Brain microvascular endothelial cell (primary cell): Measurements from ENCODE around the gene RABEPK.
"Not testable (repeated sequence)": the region's sequence is repeated elsewhere in the genome, so short reads cannot be mapped to it uniquely, and the experiment has no call there.

Source experiments
- DNase-seq: peaks from one replicate; pipeline ENCODE4 v3.0.0-alpha.2; 2020
- H3K27ac ChIP-seq: fragments of 250-450 bp; sonication (Bioruptor Pico); 2 replicates; pipeline ENCODE4 v1.5.1; 2020; ENCODE audit warnings: mild to moderate bottlenecking, moderate library complexity
- H3K27me3 ChIP-seq: fragments of 250-450 bp; sonication (Bioruptor Pico); replicated peaks from 2 replicates; pipeline ENCODE4 v1.5.1; 2020; ENCODE audit warnings: mild to moderate bottlenecking
- H3K36me3 ChIP-seq: fragments of 250-450 bp; sonication (Bioruptor Pico); replicated peaks from 2 replicates; pipeline ENCODE4 v1.5.1; 2020; ENCODE audit warnings: mild to moderate bottlenecking
- H3K4me3 ChIP-seq: 2 replicates; pipeline ENCODE4 v1.5.1; 2011; ENCODE audit warnings: low read depth, mild to moderate bottlenecking, control low read depth, low read length, moderate library complexity
- CTCF ChIP-seq: IDR thresholded peaks from 2 replicates; pipeline ENCODE4 v1.5.1; 2011; ENCODE audit warnings: low read depth, mild to moderate bottlenecking, moderate library complexity, low read length, control low read depth, inconsistent platforms; ENCODE audit errors: missing control alignments
- in situ Hi-C: cut with HindIII; loops from 2 replicates; pipeline ENCODE4 v1.10.0; 2017; ENCODE audit warnings: low sequenced_read_pairs, low pct_ligation_motif_present

The RABEPK gene

GRCh38 chr9:125177888-125178287 is 22.5 kb upstream of the RABEPK start:
- Histone ChIP-seq H3K4me3 (no peak overlapping the region), H3K27me3 (no peaks in the 10 kb centered on the region), H3K27ac (no peak overlapping the region), H3K36me3 (no peaks in the 10 kb centered on the region)
- in situ Hi-C loops, result no loop called here
- DNase-seq, result no peak
- no peak for TF ChIP-seq CTCF

- H3K36me3 ChIP-seq, H3K27ac ChIP-seq, H3K27me3 ChIP-seq, in situ Hi-C loops, DNase-seq, H3K4me3 ChIP-seq: not testable (repeated sequence)
These were observed 20.6 kb upstream of the RABEPK start for GRCh38 chr9:125179776-125180175.

- H3K27ac ChIP-seq, result no peak overlapping the region
These were observed 19.5 kb upstream of the RABEPK start for GRCh38 chr9:125180876-125181275.

GRCh38 chr9:125181756-125182155 is 18.6 kb upstream of the RABEPK start:
- H3K27ac ChIP-seq, H3K36me3 ChIP-seq, in situ Hi-C loops, H3K27me3 ChIP-seq, DNase-seq, H3K4me3 ChIP-seq: not testable (repeated sequence)

More at GRCh38 chr9:125180876-125181275, 19.5 kb upstream of the RABEPK start:
- Histone ChIP-seq H3K4me3 (no peak overlapping the region), H3K27me3 (no peaks in the 10 kb centered on the region), H3K36me3 (no peaks in the 10 kb centered on the region)
- in situ Hi-C loops, result no loop called here
- no peak for TF ChIP-seq CTCF
- no peak for DNase-seq

- Histone ChIP-seq H3K27me3 (no peaks in the 10 kb centered on the region), H3K36me3 (no peaks in the 10 kb centered on the region), H3K27ac (no peak overlapping the region), H3K4me3 (no peak overlapping the region)
- in situ Hi-C loops, result no loop called here
- DNase-seq, result peak; percentile 32
- no peak for TF ChIP-seq CTCF
These were observed 17.3 kb upstream of the RABEPK start for GRCh38 chr9:125183054-125183453.

GRCh38 chr9:125183561-125183960 is 16.8 kb upstream of the RABEPK start:
- no peaks in the 10 kb centered on the region for H3K36me3 ChIP-seq
- no peak overlapping the region for H3K27ac ChIP-seq
- H3K27me3 ChIP-seq, result no peaks in the 10 kb centered on the region
- no peak for TF ChIP-seq CTCF
- no peak for DNase-seq
- in situ Hi-C loops, result no loop called here
- no peak overlapping the region for H3K4me3 ChIP-seq

GRCh38 chr9:125189011-125189360 is 11.4 kb upstream of the RABEPK start:
- Histone ChIP-seq H3K4me3 (peak overlapping the region; percentile 99), H3K27me3 (no peaks in the 10 kb centered on the region), H3K27ac (peak overlapping the region; percentile 84), H3K36me3 (no peaks in the 10 kb centered on the region)
- DNase-seq, result no peak
- no peak for TF ChIP-seq CTCF
- in situ Hi-C loops, result no loop called here
